Esophagus squamous epithelium (tissue), 4 donors: ENCODE measurements around the gene PPP2R5B.

Source experiments
- POLR2A ChIP-seq, 4 donors: fragments of 450-650 bp; IDR thresholded peaks; one replicate each; pipeline ENCODE4 v1.6.1; 2017; ENCODE audit warnings: antibody characterized with exemption in 4 of 4, mild to moderate bottlenecking in 4 of 4, moderate library complexity in 3 of 4
- TF ChIP-seq, protein P1 (sequence below), 6 experiments: fragments of 450-650 bp in 4 of 6; fragments of 200-600 bp in 2 of 6; sonication (generic) in 2 of 6; IDR thresholded peaks; one replicate each; pipeline ENCODE4 v1.5.1; 2016 to 2019; ENCODE audit warnings: antibody characterized with exemption in 6 of 6, mild to moderate bottlenecking in 4 of 6, moderate library complexity in 4 of 6

DNA sequence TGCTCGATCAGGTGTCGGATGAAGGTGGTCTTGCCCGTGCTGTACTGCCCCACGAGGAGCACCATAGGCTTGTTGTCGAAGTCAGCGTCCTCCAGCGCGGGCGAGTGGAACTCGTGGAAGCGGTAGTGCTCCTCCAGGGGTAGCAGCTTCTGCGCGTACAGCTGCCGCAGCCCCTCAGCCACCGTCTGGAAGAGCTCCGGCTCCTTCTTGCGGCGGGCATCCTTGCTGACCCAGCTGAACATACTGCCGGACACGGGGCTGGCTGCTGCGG is 46.3 kb upstream of the PPP2R5B start:
- TF ChIP-seq, protein P1, sequence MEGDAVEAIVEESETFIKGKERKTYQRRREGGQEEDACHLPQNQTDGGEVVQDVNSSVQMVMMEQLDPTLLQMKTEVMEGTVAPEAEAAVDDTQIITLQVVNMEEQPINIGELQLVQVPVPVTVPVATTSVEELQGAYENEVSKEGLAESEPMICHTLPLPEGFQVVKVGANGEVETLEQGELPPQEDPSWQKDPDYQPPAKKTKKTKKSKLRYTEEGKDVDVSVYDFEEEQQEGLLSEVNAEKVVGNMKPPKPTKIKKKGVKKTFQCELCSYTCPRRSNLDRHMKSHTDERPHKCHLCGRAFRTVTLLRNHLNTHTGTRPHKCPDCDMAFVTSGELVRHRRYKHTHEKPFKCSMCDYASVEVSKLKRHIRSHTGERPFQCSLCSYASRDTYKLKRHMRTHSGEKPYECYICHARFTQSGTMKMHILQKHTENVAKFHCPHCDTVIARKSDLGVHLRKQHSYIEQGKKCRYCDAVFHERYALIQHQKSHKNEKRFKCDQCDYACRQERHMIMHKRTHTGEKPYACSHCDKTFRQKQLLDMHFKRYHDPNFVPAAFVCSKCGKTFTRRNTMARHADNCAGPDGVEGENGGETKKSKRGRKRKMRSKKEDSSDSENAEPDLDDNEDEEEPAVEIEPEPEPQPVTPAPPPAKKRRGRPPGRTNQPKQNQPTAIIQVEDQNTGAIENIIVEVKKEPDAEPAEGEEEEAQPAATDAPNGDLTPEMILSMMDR (IDR thresholded peaks at IDR 0.05) = peak in 1 of 6 experiments; percentile 21
- no peak for TF ChIP-seq POLR2A (IDR thresholded peaks at IDR 0.05)
